HG03457 (cell line): Measurements from ENCODE around the gene TWF2.
"Not testable (repeated sequence)": the region's sequence is repeated elsewhere in the genome, so short reads cannot be mapped to it uniquely, and the experiment has no call there.

ENCODE experiments used
- ATAC-seq: cut with Tn5 transposase; IDR thresholded peaks from one replicate; pipeline ENCODE4 v1.9.1; 2021; ENCODE audit warnings: moderate number of reproducible peaks; ENCODE audit not compliant: unreplicated experiment

Gene TWF2

DNA sequence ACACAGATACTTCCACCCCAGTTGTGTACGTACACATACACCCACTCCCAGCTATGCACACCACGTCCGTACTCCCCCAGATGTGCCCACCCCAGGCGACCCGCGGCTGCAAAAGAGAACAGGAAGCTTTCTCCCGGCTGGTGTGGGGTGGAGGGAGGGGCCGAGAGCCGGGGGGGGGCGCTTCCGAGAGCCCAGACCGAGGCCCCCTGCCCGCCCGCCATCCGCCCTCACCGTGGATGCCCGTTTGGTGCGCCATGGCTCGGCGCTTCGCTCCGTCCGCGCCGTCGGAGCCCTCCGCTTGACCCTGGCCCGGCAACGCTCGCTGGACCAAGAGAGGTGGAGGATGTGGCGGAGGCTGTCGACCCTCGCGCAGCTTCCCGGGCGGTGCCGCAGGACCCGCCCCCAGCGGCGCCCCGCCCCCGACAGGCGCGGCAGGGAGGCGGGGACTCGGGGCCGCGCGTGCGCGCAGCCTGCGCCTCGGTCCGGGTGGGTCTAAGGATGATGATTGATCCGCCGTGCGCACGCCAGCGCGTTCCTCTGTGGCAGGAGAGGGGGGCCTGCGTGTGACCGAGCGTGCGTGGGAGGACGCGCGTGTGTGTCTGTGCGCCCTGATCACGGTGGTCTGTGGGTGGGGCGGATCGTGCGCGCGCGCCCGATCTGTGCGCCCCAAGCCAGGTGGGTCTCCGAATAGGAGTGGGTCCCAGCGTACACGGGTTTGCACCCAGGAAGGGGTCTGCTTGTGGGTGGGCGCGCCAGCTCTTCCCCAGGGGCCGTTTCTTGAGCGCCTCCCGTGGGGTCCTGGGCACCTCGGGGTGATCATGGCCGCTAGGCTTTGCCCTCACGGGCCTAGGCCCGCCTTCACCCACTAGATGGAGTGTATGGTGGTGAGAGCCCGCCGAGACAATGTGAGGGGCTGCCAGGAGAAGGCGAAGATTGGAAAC, at the start of gene TWF2:
Gene TWF2 (minus strand): TSS at position 398 of the 941 bp plus-strand sequence. CDS start 142 bp downstream, at position 256.
- peak; percentile 60 for ATAC-seq

DNA sequence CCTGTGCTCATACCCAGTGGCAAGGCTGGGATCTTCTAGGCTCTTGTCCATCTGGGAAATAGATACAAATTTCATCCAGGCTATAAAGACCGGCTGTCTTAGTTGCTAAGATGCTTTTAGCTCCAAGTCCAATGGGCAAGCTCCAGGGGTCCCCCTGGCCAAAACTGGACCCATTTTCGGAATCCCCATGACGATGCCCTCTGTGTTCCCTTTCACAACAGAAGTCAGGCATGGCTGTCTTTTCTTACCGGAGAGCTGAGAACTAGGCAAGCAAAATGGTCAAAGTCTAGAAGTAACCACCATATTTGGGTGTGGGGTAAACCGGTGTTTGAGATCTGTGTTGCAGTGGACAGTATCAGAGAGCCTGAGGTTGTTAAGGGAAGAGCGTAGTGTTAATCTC, 49.7 kb upstream of the TWF2 start:
- ATAC-seq = no peak

- ATAC-seq = no peak
Measured at GRCh38 chr3:52286777-52287110, 47.8 kb upstream of the TWF2 start.

DNA sequence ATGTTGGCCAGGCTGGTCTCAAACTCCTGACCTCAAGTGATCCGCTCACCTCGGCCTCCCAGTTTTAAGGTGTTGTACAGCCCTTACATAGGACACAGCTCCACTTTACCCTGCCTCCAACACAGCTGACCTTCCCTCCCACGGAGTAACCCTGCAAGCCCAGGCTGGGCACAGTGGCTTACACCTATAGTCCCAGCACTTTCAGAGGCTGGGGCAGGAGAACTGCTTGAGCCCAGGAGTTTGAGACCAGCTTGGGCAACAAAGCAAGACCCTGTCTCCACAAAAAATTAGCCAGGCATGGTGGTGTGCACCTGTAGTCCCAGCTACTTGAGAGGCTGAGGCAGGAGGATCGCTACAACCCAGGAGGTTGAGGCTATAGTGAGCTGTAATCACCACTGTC, 45.1 kb upstream of the TWF2 start:
- ATAC-seq = not testable (repeated sequence)

DNA sequence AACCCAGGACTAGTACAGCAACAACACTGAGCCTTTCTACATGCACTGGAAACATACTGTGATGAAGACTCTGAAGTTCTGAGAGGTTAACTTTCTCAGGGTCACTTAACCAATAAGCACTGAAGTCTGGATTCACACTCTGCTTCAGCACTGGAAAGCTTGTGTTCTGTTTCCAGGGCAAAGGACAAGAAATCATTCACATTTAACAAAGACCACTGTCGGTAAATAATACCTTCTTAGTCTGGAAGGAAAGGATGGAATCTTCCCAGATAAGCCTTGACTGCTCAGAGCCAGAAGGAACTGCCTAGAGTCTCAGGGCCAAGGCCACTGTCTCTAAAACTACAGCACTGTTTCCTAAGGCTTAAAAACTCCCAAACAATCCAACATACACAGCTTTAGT, 44.3 kb upstream of the TWF2 start:
- ATAC-seq = no peak

GRCh38 chr3:52281981-52282801, 43.2 kb upstream of the TWF2 start:
- ATAC-seq = no peak

- ATAC-seq = no peak
Measured at GRCh38 chr3:52280050-52280461, 41.1 kb upstream of the TWF2 start.

- ATAC-seq = no peak
Measured at GRCh38 chr3:52279596-52279995, 40.6 kb upstream of the TWF2 start.

DNA sequence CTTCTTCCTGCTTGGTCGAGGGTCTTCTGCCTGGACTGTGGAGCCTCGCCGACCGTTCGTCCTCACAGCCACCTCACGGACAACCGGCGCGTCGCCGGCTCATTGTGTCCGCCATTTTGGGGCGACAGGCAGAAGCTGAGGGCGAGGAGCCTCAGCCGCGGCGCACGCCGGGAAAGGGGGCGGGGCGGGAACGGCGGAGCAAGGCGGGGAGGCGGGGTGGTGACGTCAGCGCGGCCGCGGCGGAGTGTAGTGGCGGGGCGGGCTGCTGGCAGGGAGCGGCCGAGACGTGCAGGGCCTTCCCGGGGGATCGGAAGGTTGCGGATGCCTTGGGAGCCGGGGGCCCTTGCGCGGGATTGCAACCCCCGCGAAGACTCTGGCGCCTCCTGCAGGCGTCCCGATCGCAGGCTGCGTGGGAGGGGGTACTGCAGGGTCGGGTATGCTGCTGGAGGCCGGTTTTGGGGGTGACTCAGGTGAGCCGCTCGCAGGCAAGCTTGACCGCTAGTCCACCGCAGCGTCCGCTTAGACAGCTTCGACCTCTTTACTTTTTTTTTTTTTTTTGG, 39.6 kb upstream of the TWF2 start, which contains the start of gene WDR82:
Gene WDR82 (minus strand): TSS at position 140 of the 560 bp plus-strand sequence. CDS start 288 bp downstream, outside the sequence.
- peak; percentile 61 for ATAC-seq

GRCh38 chr3:52277972-52278509, 39.1 kb upstream of the TWF2 start:
- peak; percentile 45 for ATAC-seq

DNA sequence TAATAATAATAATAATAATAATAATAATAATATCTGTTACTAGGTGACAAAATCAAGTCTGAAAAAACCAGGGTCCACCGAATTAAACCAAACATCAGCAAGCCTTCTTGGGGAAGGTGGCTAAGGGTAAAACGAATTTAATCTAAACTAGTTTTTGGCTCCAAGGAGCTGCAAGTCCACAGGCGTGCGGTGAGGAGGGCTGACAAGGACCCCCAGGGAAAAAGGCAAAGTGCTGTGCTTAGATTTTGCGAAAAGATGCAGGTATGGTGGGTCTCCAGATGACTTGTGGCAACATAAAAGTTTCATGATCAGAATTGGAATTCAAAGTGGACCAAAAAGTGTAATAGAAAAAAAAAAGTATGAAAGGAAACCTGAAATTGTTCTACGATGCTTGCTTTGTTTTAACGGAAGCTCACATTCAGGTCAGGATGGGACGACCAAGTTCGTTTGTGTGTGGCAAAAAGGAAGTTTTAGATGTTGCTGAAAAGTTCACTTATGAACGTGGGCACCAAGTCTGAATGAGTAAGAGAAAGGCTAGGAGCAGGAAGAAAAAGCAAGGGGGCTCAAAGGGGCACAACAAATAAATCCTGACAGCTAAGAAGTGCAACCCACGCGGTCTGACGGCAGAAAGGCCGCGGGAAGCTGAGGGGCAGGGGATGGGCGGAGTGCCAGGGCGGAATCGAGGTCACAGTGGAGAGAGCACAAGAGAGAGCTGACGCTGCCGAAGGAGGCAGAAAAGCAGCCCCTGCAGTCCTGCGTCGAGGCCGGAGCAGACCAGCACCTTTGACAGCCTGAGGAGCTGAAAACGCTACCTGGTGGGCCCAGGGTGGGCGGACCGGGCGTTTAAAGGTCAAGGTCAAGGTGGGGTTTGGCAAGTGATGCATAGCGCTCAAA, 38.4 kb upstream of the TWF2 start:
- no peak for ATAC-seq

DNA sequence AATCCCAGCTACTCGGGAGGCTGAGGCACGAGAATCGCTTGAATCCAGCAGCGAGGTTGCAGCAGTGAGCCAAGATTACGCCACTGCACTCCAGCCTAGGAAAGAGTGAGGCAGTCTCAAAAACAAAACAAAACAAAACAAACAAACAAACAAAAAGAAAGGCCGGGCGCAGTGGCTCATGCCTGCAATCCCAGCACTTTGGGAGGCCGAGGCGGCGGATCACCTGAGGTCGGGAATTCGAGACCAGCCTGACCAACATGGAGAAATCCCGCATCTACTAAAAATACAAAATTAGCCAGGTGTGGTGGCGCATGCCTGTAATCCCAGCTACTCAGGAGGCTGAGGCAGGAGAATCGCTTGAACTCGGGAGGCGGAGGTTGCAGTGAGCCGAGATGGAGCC, 35.8 kb upstream of the TWF2 start:
- not testable (repeated sequence) for ATAC-seq

GRCh38 chr3:52272831-52273230, 33.9 kb upstream of the TWF2 start:
- no peak for ATAC-seq

GRCh38 chr3:52272172-52272571, 33.2 kb upstream of the TWF2 start:
- not testable (repeated sequence) for ATAC-seq

GRCh38 chr3:52270252-52270754, 31.3 kb upstream of the TWF2 start:
- ATAC-seq = no peak

DNA sequence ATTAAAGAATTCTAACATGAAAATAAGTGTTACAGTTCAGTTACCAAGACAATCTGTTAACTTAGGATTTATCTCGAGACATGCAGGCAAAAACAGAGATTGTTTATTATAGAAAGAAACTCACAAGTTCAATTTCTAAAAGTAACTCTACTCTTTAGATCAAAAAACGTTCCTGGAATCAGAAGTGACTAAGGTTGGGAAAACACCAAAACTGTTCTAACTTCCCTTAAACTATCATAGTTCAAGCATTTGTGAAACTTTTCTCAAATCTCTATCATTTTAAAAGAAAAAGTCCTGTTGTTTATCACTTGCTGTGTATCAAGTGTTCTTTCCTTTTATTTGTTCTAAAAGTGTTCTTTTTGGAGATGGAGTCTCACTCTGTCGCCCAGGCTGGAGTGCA, 30.8 kb upstream of the TWF2 start:
- ATAC-seq = no peak

DNA sequence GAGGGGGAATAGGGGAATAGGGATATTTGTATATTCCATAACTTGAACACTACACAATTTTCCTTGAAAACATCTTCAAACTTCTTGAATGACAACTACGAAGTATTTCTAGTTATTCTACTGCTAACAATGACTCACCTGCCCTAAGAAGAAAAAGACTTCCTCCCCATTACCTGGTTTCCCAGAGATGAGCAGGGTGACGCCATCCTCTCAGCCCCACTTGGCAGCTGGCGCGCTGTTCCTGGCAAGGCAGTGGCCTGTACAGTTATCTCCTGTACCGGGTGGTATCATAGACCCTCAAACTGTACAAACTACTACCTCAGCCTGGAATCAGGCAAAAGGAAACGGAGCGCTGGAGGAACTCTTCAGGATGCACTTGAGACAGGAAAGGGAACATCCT, 29.1 kb upstream of the TWF2 start:
- ATAC-seq = no peak

- no peak for ATAC-seq
Measured at GRCh38 chr3:52265387-52265786, 26.4 kb upstream of the TWF2 start.

DNA sequence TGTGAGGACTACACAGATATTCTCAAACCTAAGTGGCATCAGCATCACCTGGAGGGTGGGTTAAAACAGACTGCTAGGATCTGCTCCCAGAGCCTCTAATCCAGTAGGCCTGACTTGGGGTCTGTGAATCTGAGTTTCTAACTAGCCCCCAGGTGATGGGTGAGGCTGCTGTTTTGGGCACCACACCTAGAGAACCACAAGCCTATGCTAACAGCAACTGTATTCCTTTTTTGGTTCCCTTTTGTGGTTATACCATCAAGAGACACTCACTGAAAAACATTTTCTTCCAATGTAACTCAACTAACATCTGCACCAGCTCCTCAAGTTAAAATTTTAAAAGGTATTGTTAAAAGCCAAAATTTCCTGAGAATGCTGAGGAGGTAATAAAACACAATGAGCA, 23.5 kb upstream of the TWF2 start:
- no peak for ATAC-seq

GRCh38 chr3:52259448-52259847, 20.5 kb upstream of the TWF2 start:
- no peak for ATAC-seq
